Lung (tissue), 12 donors: Measurements from ENCODE around the gene CELSR1. TPM values are rescaled to one million over a fixed set of nuclear protein-coding genes. Genes with fewer than 3 reads are reported as not detected.
"Not testable (repeated sequence)": the region's sequence is repeated elsewhere in the genome, so short reads cannot be mapped to it uniquely, and the experiment has no call there.

ENCODE experiments used
- ATAC-seq: fragments of 200-7000 bp; cut with Tn5 transposase; one replicate; pipeline ENCODE4 v1.9.1; 2020; ENCODE audit warnings: moderate number of reproducible peaks; ENCODE audit not compliant: insufficient read depth, low FRiP score
- DNase-seq, 3 donors: peaks; one replicate each; pipeline ENCODE4 v3.0.0-alpha.2; 2013 to 2017
- H3K27ac ChIP-seq, 2 donors: one replicate each; pipeline ENCODE4 v1.5.1; 2013; ENCODE audit warnings: mild to moderate bottlenecking in 2 of 2, moderate library complexity in 2 of 2, control low read depth in 1 of 2, inconsistent platforms in 1 of 2, low read depth in 1 of 2, low read length in 1 of 2
- H3K27me3 ChIP-seq, 3 donors: one replicate each; pipeline ENCODE4 v1.5.1; 2013; ENCODE audit warnings: low read length in 2 of 3; ENCODE audit not compliant: control insufficient read depth in 3 of 3, insufficient read depth in 3 of 3
- H3K36me3 ChIP-seq, 4 donors: one replicate each; pipeline ENCODE4 v1.5.1; 2013; ENCODE audit warnings: low read length in 4 of 4, mild to moderate bottlenecking in 1 of 4, moderate library complexity in 1 of 4; ENCODE audit not compliant: control insufficient read depth in 4 of 4, insufficient read depth in 4 of 4
- H3K4me1 ChIP-seq, 5 donors: one replicate each; pipeline ENCODE4 v1.5.1; 2013; ENCODE audit warnings: low read length in 5 of 5, mild to moderate bottlenecking in 2 of 5, moderate library complexity in 1 of 5; ENCODE audit not compliant: control insufficient read depth in 5 of 5, insufficient read depth in 5 of 5
- H3K4me3 ChIP-seq: one replicate; pipeline ENCODE4 v1.5.1; 2013; ENCODE audit warnings: mild to moderate bottlenecking, control low read depth, moderate library complexity
- H3K9ac ChIP-seq, 2 donors: one replicate each; pipeline ENCODE4 v1.5.1; 2013; ENCODE audit warnings: low read length in 2 of 2, control low read depth in 1 of 2; ENCODE audit not compliant: insufficient read depth in 1 of 2
- H3K9me3 ChIP-seq, 4 donors: one replicate each; pipeline ENCODE4 v1.5.1; 2013; ENCODE audit warnings: low read length in 3 of 4, mild to moderate bottlenecking in 1 of 4, moderate library complexity in 1 of 4; ENCODE audit not compliant: control insufficient read depth in 4 of 4, insufficient read depth in 3 of 4
- CTCF ChIP-seq: IDR thresholded peaks from 2 replicates; pipeline ENCODE4 v1.5.1; 2012; ENCODE audit warnings: mild to moderate bottlenecking; ENCODE audit errors: control extremely low read depth, extremely low read depth
- WGBS, 2 donors: extraction: QIAGEN DNeasy Blood & Tissue Kit; methylation state at CpG; one replicate each; pipeline ENCODE4 v1.1.7; 2013; 5-methylcytosine and 5-hydroxymethylcytosine counted together
- polyA plus RNA-seq, 2 donors: library from polyadenylated mRNA; stranded (reverse); fragments of 200-250 nt; gene quantifications; one replicate each; pipeline ENCODE4 v1.2.1, GENCODE V29; 2013
- total RNA-seq, 2 donors: library from RNA; depleted of rRNA in 1 of 2; stranded (reverse); fragments of >200 nt in 1 of 2; gene quantifications; one replicate each; pipeline ENCODE4 v1.2.1, GENCODE V29; 2014 to 2021
- donor health status: control.
- donor health status: control.
- donor health status: Bipolar disorder and iron deficiency.
- donor health status: healthy.
- donor health status: DM: yes; HTN: yes; CAD: no.

Gene CELSR1
- total and polyA plus RNA-seq, 4 donors: 14.0 to 65.9 (median 32.7) TPM

GRCh38 chr22:46516638-46517037 is 20.8 kb downstream of the CELSR1 start:
- Histone ChIP-seq H3K9me3 (no peaks in the 10 kb centered on the region), H3K27me3 (no peaks in the 10 kb centered on the region), H3K27ac (no peak overlapping the region), H3K4me3 (no peak overlapping the region), H3K36me3 (no peaks in the 10 kb centered on the region), H3K4me1 (no peaks in the 10 kb centered on the region), H3K9ac (no peak overlapping the region)
- no peak for TF ChIP-seq CTCF
- 66 to 75% methylated on average over 10 of the region's 10 CpGs for WGBS, 2 donors
- DNase-seq: no peak
- no peak for ATAC-seq

- H3K27me3 ChIP-seq, DNase-seq, H3K9me3 ChIP-seq, H3K4me1 ChIP-seq, ATAC-seq, H3K27ac ChIP-seq, H3K36me3 ChIP-seq, H3K9ac ChIP-seq, H3K4me3 ChIP-seq: not testable (repeated sequence)
- WGBS, 2 donors: 94 to 96% methylated on average over 2 to 3 of the region's 5 CpGs
Observed at GRCh38 chr22:46516112-46516487, 21.3 kb downstream of the CELSR1 start.

- no peaks in the 10 kb centered on the region for H3K4me1 ChIP-seq
- H3K9me3 ChIP-seq: no peaks in the 10 kb centered on the region
- no peak overlapping the region for H3K27ac ChIP-seq
- 90 to 95% methylated on average over 10 of the region's 10 CpGs for WGBS, 2 donors
- DNase-seq: no peak
- H3K4me3 ChIP-seq: no peak overlapping the region
- no peak for ATAC-seq
- H3K27me3 ChIP-seq: peaks cover 0 to 3% (median 0%) of the 10 kb centered on the region in 3 donors
- H3K9ac ChIP-seq: no peak overlapping the region
- TF ChIP-seq CTCF: no peak
- H3K36me3 ChIP-seq: no peaks in the 10 kb centered on the region
Observed at GRCh38 chr22:46515208-46516111, 22.0 kb downstream of the CELSR1 start.

DNA sequence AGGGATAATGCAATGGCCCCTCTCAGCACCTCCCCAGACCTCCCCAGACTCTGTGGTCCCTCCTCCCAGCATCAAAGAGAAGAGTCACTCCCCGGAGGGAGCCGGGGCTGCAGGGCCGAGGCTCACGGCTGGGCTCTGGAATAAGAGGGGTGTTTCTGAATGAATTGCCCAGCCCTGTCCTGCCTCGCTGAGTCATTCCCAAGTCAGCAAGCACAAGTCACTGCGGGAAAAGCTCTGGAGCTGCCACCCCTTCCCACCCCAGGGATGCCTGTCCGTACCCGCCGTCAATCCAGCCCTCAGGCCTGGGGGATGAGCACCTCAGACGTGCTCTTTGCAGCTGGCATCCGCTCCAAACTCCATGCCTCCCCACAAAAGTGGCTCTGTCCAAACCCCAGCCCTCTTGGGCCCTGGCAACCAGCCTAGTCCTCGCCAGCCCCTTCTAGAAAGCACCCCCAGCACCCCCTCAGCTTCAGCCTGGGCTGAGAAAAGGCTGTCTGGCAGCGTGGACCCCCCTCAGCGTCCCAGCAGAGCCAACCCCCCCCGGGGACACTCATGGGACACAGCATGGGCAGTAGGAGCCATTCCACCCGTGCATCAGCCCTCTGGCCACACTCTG is 22.7 kb downstream of the CELSR1 start:
- no peak for TF ChIP-seq CTCF
- Histone ChIP-seq H3K36me3 (no peaks in the 10 kb centered on the region), H3K4me3 (no peak overlapping the region), H3K27me3 (peaks cover 0 to 3% (median 0%) of the 10 kb centered on the region in 3 donors), H3K9me3 (no peaks in the 10 kb centered on the region), H3K27ac (no peak overlapping the region), H3K9ac (no peak overlapping the region), H3K4me1 (no peaks in the 10 kb centered on the region)
- ATAC-seq: no peak
- WGBS, 2 donors: 83 to 91% methylated on average over 16 of the region's 16 CpGs
- no peak for DNase-seq
